Left ventricle myocardium inferior (tissue), 1 donor: ENCODE measurements around the gene SAMD14. TPM values are rescaled to one million over a fixed set of nuclear protein-coding genes. Genes with fewer than 3 reads are reported as not detected.

ENCODE experiments used
- DNase-seq: peaks from one replicate; pipeline ENCODE4 v3.0.0-alpha.2; 2020
- H3K27ac ChIP-seq: fragments of 200-600 bp; replicated peaks from 2 replicates; pipeline ENCODE4 v1.8.0; 2021
- H3K27me3 ChIP-seq: fragments of 200-600 bp; 2 replicates; pipeline ENCODE4 v1.8.0; 2021; ENCODE audit warnings: low read depth
- H3K36me3 ChIP-seq: fragments of 200-600 bp; 2 replicates; pipeline ENCODE4 v1.8.0; 2021
- H3K4me1 ChIP-seq: fragments of 200-600 bp; 2 replicates; pipeline ENCODE4 v1.8.0; 2021
- H3K4me3 ChIP-seq: fragments of 200-600 bp; 2 replicates; pipeline ENCODE4 v1.8.0; 2021; ENCODE audit warnings: mild to moderate bottlenecking, moderate library complexity
- H3K9me3 ChIP-seq: fragments of 200-600 bp; replicated peaks from 2 replicates; pipeline ENCODE4 v1.8.0; 2021
- CTCF ChIP-seq: fragments of 200-600 bp; IDR thresholded peaks from 2 replicates; pipeline ENCODE4 v1.8.0; 2021; ENCODE audit warnings: antibody characterized with exemption, mild to moderate bottlenecking, borderline replicate concordance
- intact Hi-C: fragments of 100-400 bp; cut with micrococcal nuclease; formaldehyde crosslinking; loops from one replicate; pipeline ENCODE4 v1.11.0; 2022
- total RNA-seq: library from RNA; stranded (reverse); fragmentation: NEBNext Ultra II Directional; extraction: Animal tissue kit (Norgen Biotek cat#: 25700); gene quantifications from one replicate; pipeline ENCODE4 v1.2.1, GENCODE V29; 2021
- donor health status: DM: no; HTN: yes; CAD: no; lungs with severe emphysema.

Gene SAMD14
- total RNA-seq, 1 donor from 2014 or later: 1.6 TPM

DNA sequence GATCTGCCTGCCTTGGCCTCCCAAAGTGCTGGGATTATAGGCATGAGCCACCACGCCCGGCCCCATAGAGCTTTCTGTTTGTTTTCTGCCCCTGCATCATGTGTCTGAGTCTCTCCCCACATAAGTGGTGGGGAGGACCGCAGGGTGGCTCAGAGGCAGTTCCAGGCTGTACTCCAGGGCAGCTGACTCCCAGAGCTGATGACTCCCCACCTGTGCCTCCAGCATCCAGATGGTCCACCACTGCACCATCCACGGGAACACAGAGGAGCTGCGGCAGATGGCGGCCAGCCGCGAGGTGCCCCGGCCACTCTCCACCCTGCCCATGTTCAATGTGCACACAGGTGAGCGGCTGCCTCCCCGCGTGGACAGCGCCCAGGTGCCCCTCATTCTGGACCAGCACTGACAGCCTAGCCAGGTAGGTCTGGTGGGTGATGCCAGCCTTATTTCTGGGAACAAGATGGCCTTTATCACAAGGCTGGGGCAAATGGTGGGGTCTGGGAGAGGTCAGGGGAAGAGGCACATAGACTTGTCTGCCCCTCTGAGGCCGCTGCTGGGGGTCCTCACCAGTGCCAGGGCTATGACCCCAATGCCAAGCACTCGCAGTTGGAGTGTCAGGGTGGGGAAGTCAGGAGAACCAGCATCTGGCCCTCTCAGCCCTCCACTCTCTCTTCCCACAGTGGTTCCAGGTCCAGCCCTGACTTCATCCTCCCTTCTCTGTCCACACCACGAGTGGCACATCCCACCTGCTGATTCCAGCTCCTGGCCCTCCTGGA, 45.3 kb upstream of the SAMD14 start:
- Histone ChIP-seq H3K4me1 (peaks cover 78% of the 10 kb centered on the region), H3K27me3 (no peaks in the 10 kb centered on the region), H3K4me3 (no peak overlapping the region), H3K27ac (peak overlapping the region; percentile 92), H3K9me3 (no peaks in the 10 kb centered on the region), H3K36me3 (no peaks in the 10 kb centered on the region)
- intact Hi-C loops: no loop called here
- no peak for TF ChIP-seq CTCF
- no peak for DNase-seq

GRCh38 chr17:50174444-50174843, 44.5 kb upstream of the SAMD14 start:
- Histone ChIP-seq H3K27me3 (no peaks in the 10 kb centered on the region), H3K4me3 (no peak overlapping the region), H3K27ac (peak overlapping the region; percentile 70), H3K4me1 (peaks cover 86% of the 10 kb centered on the region), H3K36me3 (no peaks in the 10 kb centered on the region), H3K9me3 (no peaks in the 10 kb centered on the region)
- intact Hi-C loops: no loop called here
- no peak for TF ChIP-seq CTCF
- no peak for DNase-seq

DNA sequence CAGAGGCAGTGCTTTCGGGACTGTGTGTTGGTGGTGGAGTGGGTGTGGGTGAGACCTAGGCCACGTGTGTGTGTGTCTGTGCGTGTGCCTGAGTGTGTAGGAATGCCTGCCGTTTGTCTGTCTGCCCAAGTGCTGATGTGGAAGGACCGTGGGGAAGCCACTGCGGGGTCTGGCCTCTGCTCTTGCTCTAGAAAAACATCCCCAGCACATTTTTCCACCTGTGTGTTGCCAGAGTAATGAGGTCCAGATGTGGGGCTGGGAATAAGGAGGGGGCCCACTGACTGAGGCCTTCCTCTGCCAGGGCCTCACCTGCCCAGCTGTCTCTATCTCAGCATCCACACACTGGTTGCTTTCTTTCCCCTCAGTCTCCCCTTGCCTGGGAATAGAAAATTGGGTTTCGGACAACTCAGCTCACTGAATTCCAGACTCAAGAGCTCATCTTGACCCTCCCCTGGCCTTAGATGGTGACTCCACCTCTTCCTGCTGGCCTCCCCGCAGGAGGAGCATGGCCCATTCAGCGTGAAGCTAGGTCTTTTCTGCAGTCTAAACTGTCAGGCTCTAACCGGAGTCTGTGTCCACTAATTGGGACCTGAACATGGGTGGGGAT, 43.5 kb upstream of the SAMD14 start:
- no peak for DNase-seq
- Histone ChIP-seq H3K4me3 (no peak overlapping the region), H3K27ac (peak overlapping the region; percentile 70), H3K36me3 (no peaks in the 10 kb centered on the region), H3K4me1 (peaks cover 90% of the 10 kb centered on the region), H3K27me3 (no peaks in the 10 kb centered on the region), H3K9me3 (no peaks in the 10 kb centered on the region)
- intact Hi-C loops: no loop called here
- no peak for TF ChIP-seq CTCF

- peaks cover 90% of the 10 kb centered on the region for H3K4me1 ChIP-seq
These were observed 43.0 kb upstream of the SAMD14 start for GRCh38 chr17:50172936-50173334.

GRCh38 chr17:50172130-50172529, 42.2 kb upstream of the SAMD14 start:
- DNase-seq: no peak
- peaks cover 90% of the 10 kb centered on the region for H3K4me1 ChIP-seq
- no peaks in the 10 kb centered on the region for H3K36me3 ChIP-seq
- H3K4me3 ChIP-seq: no peak overlapping the region
- H3K27ac ChIP-seq: peak overlapping the region; percentile 70
- H3K9me3 ChIP-seq: no peaks in the 10 kb centered on the region
- intact Hi-C loops: no loop called here
- TF ChIP-seq CTCF: no peak
- H3K27me3 ChIP-seq: no peaks in the 10 kb centered on the region

More at GRCh38 chr17:50172936-50173334, 43.0 kb upstream of the SAMD14 start:
- Histone ChIP-seq H3K27me3 (no peaks in the 10 kb centered on the region), H3K27ac (peak overlapping the region; percentile 70), H3K36me3 (no peaks in the 10 kb centered on the region), H3K4me3 (no peak overlapping the region), H3K9me3 (no peaks in the 10 kb centered on the region)
- no peak for TF ChIP-seq CTCF
- no peak for DNase-seq
- intact Hi-C loops: no loop called here
